Parathyroid adenoma (tissue), 2 donors: Measurements from ENCODE around the gene STK33.
"Not testable (repeated sequence)": the region's sequence is repeated elsewhere in the genome, so short reads cannot be mapped to it uniquely, and the experiment has no call there.

Experiments
- H2AFZ ChIP-seq: fragments of 300-600 bp; sonication (generic); one replicate; pipeline ENCODE4 v1.7.0; 2017; ENCODE audit warnings: antibody characterized with exemption, mild to moderate bottlenecking
- H3K27ac ChIP-seq: fragments of 300-600 bp; sonication (generic); one replicate; pipeline ENCODE4 v1.7.0; 2017
- H3K27me3 ChIP-seq: fragments of 300-600 bp; sonication (generic); one replicate; pipeline ENCODE4 v1.7.0; 2017; ENCODE audit warnings: low read length; ENCODE audit not compliant: control insufficient read depth, insufficient read depth
- H3K36me3 ChIP-seq: fragments of 300-600 bp; sonication (generic); one replicate; pipeline ENCODE4 v1.7.0; 2017; ENCODE audit warnings: low read length; ENCODE audit not compliant: control insufficient read depth, insufficient read depth
- H3K4me1 ChIP-seq: fragments of 300-600 bp; sonication (generic); one replicate; pipeline ENCODE4 v1.7.0; 2017; ENCODE audit warnings: control low read depth
- H3K4me2 ChIP-seq: fragments of 300-600 bp; sonication (generic); one replicate; pipeline ENCODE4 v1.7.0; 2017; ENCODE audit warnings: low read length
- H3K4me3 ChIP-seq: fragments of 300-600 bp; sonication (generic); one replicate; pipeline ENCODE4 v1.7.0; 2017; ENCODE audit warnings: low read depth, low read length
- H3K79me2 ChIP-seq: fragments of 300-600 bp; sonication (generic); one replicate; pipeline ENCODE4 v1.7.0; 2017; ENCODE audit warnings: control low read depth
- H3K9ac ChIP-seq: fragments of 300-600 bp; sonication (generic); one replicate; pipeline ENCODE4 v1.7.0; 2017; ENCODE audit warnings: mild to moderate bottlenecking
- H3K9me3 ChIP-seq: fragments of 300-600 bp; sonication (generic); one replicate; pipeline ENCODE4 v1.7.0; 2017; ENCODE audit warnings: low read length; ENCODE audit not compliant: control insufficient read depth
- TF ChIP-seq, protein P1 (sequence below): fragments of 300-600 bp; sonication (generic); IDR thresholded peaks from one replicate; pipeline ENCODE4 v1.7.0; 2017; ENCODE audit warnings: antibody characterized with exemption, mild to moderate bottlenecking
- donor health status: primary hyperparathyroidism.

The STK33 gene

DNA sequence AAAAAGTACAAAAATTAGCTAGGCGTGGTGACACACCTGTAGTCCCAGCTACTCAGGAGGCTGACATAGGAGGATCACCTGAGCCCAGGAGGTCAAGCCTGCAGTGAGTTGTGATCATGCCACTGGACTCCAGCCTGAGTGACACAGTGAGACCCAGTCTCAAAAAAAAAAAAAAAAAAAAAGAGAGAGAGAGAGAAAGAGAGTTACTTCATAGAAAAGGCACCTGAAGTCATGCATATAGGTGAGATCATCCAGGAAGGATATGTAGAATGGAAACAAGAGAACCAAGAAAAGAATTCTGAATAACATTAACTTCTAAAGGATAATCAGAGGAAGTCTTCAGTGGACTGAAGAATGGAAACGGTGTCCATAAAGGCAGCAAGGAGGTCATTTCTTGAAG lies 106.8 kb downstream of the STK33 start:
- H3K9ac ChIP-seq, result no peak overlapping the region
- H3K79me2 ChIP-seq, result peaks cover 4% of the 10 kb centered on the region
- H3K27ac ChIP-seq, result no peak overlapping the region
- no peaks in the 10 kb centered on the region for H3K27me3 ChIP-seq
- TF ChIP-seq, protein P1, sequence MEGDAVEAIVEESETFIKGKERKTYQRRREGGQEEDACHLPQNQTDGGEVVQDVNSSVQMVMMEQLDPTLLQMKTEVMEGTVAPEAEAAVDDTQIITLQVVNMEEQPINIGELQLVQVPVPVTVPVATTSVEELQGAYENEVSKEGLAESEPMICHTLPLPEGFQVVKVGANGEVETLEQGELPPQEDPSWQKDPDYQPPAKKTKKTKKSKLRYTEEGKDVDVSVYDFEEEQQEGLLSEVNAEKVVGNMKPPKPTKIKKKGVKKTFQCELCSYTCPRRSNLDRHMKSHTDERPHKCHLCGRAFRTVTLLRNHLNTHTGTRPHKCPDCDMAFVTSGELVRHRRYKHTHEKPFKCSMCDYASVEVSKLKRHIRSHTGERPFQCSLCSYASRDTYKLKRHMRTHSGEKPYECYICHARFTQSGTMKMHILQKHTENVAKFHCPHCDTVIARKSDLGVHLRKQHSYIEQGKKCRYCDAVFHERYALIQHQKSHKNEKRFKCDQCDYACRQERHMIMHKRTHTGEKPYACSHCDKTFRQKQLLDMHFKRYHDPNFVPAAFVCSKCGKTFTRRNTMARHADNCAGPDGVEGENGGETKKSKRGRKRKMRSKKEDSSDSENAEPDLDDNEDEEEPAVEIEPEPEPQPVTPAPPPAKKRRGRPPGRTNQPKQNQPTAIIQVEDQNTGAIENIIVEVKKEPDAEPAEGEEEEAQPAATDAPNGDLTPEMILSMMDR, result no peak
- no peak overlapping the region for H3K4me3 ChIP-seq
- H3K9me3 ChIP-seq, result no peaks in the 10 kb centered on the region
- H2AFZ ChIP-seq, result no peak overlapping the region
- no peaks in the 10 kb centered on the region for H3K4me1 ChIP-seq
- H3K4me2 ChIP-seq, result no peak overlapping the region
- H3K36me3 ChIP-seq, result no peaks in the 10 kb centered on the region

DNA sequence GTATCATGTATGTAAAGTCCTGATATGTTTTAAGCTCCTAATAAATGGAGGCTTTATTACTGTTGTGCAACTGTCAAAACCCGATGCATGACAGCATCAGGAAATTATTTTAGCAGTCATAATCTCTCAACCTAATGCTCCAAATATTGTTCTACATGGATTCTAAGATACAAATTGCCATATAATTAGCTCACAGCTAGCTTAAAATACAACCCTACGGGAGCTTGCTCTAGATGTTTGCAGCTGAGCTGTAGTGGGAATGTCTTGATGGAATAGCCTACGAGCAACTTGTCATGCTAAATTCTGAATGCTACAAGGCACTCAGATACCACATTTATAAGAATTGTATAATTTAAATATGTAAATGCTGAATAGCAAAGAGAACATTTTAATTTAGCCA lies 109.8 kb downstream of the STK33 start:
- H3K27me3 ChIP-seq, result no peaks in the 10 kb centered on the region
- no peaks in the 10 kb centered on the region for H3K4me1 ChIP-seq
- H2AFZ ChIP-seq, result no peak overlapping the region
- no peaks in the 10 kb centered on the region for H3K9me3 ChIP-seq
- peaks cover 4% of the 10 kb centered on the region for H3K79me2 ChIP-seq
- no peak overlapping the region for H3K27ac ChIP-seq
- no peak overlapping the region for H3K4me3 ChIP-seq
- TF ChIP-seq, protein P1, result no peak
- H3K9ac ChIP-seq, result no peak overlapping the region
- H3K36me3 ChIP-seq, result no peaks in the 10 kb centered on the region
- no peak overlapping the region for H3K4me2 ChIP-seq

DNA sequence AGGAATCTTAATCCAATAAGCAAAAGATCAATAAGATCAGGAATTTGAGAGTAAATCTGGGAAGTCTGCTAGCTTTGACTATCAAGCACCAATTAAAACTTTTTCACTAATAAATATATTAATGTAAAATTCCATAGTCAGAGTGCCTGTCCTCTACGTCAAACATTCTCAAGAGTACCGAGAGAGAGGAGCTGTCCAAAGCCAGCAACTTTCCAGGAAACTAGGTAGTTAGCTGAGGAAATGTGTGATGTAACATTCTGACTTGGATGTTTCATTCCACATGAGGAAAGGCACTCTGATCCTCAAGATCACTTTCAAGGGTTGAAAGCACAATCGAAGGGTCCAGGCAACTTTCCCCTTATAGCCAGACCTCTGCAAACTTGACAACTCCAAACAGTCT lies 113.2 kb downstream of the STK33 start:
- H3K36me3 ChIP-seq, result no peaks in the 10 kb centered on the region
- H3K27me3 ChIP-seq, result no peaks in the 10 kb centered on the region
- no peak overlapping the region for H3K9ac ChIP-seq
- no peaks in the 10 kb centered on the region for H3K9me3 ChIP-seq
- H2AFZ ChIP-seq, result no peak overlapping the region
- no peak overlapping the region for H3K4me2 ChIP-seq
- TF ChIP-seq, protein P1, result no peak
- H3K79me2 ChIP-seq, result no peaks in the 10 kb centered on the region
- H3K4me3 ChIP-seq, result no peak overlapping the region
- H3K4me1 ChIP-seq, result no peaks in the 10 kb centered on the region
- H3K27ac ChIP-seq, result no peak overlapping the region

DNA sequence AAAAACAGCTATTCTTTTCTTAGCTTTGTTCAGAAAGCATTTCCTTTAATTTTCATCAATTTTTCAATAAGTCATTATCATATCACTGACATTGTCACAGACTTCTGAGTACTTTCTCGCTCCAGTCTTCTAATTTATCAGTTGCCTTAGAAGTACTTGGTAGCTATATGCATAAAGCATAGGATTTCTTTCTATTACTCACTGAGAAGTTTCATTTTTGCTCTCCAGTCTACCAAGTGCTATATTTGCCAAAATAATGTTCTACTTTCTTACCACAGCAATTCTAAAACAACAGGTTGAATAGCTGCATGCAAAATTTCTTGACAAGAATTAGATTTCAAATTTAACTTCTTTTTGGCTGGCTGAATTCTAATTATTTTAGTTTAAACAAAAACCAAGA lies 116.3 kb downstream of the STK33 start:
- Histone ChIP-seq H3K36me3 (no peaks in the 10 kb centered on the region), H3K9ac (no peak overlapping the region), H2AFZ (no peak overlapping the region), H3K79me2 (no peaks in the 10 kb centered on the region), H3K27me3 (no peaks in the 10 kb centered on the region), H3K27ac (no peak overlapping the region), H3K9me3 (no peaks in the 10 kb centered on the region), H3K4me1 (no peaks in the 10 kb centered on the region), H3K4me2 (no peak overlapping the region), H3K4me3 (no peak overlapping the region)
- TF ChIP-seq, protein P1, result no peak

DNA sequence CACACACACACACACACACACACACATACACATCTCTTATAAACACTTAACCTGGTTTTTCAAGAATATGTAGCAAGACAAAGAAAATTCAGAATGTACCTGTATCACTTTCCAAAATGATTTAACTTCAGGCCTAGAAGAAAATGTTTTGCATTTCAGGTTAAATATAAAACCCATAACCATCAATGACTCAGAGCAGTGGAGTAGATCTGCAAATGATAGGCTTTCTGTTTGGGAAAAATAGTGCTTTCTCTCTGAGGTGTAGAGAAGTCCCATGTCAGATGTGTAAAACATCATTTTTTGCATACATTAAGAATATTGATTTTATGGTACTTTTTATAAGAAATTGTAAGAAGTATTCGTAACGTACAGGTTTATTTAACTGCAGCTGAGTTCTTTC lies 116.9 kb downstream of the STK33 start:
- H3K4me1 ChIP-seq, result no peaks in the 10 kb centered on the region
- no peak overlapping the region for H3K4me3 ChIP-seq
- no peak overlapping the region for H3K9ac ChIP-seq
- H3K9me3 ChIP-seq, result no peaks in the 10 kb centered on the region
- no peak overlapping the region for H3K4me2 ChIP-seq
- H2AFZ ChIP-seq, result no peak overlapping the region
- H3K27me3 ChIP-seq, result no peaks in the 10 kb centered on the region
- H3K27ac ChIP-seq, result no peak overlapping the region
- H3K79me2 ChIP-seq, result no peaks in the 10 kb centered on the region
- H3K36me3 ChIP-seq, result no peaks in the 10 kb centered on the region
- TF ChIP-seq, protein P1, result no peak

DNA sequence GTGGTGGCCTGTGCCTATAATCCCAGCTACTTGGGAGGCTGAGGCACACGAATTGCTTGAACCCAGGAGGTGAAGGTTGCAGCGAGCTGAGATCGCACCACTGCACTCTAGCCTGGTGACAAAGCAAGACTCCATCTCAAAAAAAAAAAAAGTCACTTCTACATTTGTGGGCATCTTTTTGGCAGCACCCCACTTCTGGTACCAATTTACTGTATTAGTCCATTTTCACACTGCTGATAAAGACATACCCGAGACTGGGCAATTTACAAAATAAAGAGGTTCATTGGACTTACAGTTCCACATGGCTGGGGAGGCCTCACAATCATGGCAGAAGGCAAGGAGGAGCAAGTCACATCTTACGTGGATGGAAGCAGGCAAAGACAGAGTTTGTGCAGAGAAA lies 126.2 kb downstream of the STK33 start:
- not testable (repeated sequence) for H3K27ac ChIP-seq, H3K4me2 ChIP-seq, H3K36me3 ChIP-seq, H3K27me3 ChIP-seq, H3K9me3 ChIP-seq, H3K4me3 ChIP-seq, H2AFZ ChIP-seq, H3K79me2 ChIP-seq, H3K4me1 ChIP-seq, H3K9ac ChIP-seq

DNA sequence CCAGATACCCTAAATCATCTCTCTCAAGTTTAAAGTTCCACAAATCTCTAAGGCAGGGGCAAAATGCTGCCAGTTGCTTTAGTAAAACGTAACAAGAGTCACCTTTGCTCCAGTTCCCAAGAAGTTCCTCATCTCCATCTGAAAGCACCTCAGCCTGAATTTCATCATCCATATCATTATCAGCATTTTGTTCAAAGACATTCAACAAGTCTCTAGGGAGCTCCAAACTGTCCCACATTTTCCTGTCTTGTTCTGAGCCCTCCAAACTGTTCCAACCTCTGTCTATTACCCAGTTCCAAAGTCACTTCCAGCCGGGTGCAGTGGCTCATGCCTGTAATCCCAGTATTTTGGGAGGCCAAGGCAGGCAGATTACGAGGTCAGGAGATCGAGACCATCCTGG lies 126.7 kb downstream of the STK33 start:
- H2AFZ ChIP-seq, H3K27me3 ChIP-seq, H3K4me3 ChIP-seq, H3K4me2 ChIP-seq, H3K9ac ChIP-seq, H3K27ac ChIP-seq, H3K36me3 ChIP-seq, H3K79me2 ChIP-seq, H3K9me3 ChIP-seq, H3K4me1 ChIP-seq: not testable (repeated sequence)
